IPS-20b (cell line): ENCODE measurements around the gene NKD2.
"Not testable (repeated sequence)": the region's sequence is repeated elsewhere in the genome, so short reads cannot be mapped to it uniquely, and the experiment has no call there.

ENCODE experiments used
- H3K27ac ChIP-seq: one replicate; pipeline ENCODE4 v1.5.1; 2013; ENCODE audit warnings: low read length
- H3K27me3 ChIP-seq: 2 replicates; pipeline ENCODE4 v1.6.1; 2013; ENCODE audit warnings: mild to moderate bottlenecking, low read length, inconsistent platforms; ENCODE audit not compliant: insufficient read depth
- H3K36me3 ChIP-seq: 2 replicates; pipeline ENCODE4 v1.6.1; 2013; ENCODE audit warnings: low read depth, mild to moderate bottlenecking, inconsistent platforms, low read length, moderate library complexity; ENCODE audit not compliant: insufficient read depth
- H3K4me1 ChIP-seq: 2 replicates; pipeline ENCODE4 v1.6.1; 2013; ENCODE audit warnings: mild to moderate bottlenecking, control low read depth, inconsistent platforms, low read length, moderate library complexity; ENCODE audit not compliant: insufficient read depth
- H3K4me3 ChIP-seq: 2 replicates; pipeline ENCODE4 v1.5.1; 2013; ENCODE audit warnings: mild to moderate bottlenecking, low read length, inconsistent platforms
- H3K9ac ChIP-seq: 2 replicates; pipeline ENCODE4 v1.6.1; 2013; ENCODE audit warnings: low read depth, mild to moderate bottlenecking, inconsistent platforms, low read length, moderate library complexity
- H3K9me3 ChIP-seq: 2 replicates; pipeline ENCODE4 v1.6.1; 2013; ENCODE audit warnings: mild to moderate bottlenecking, low read depth, low read length, inconsistent platforms; ENCODE audit not compliant: insufficient read depth

Gene NKD2

DNA sequence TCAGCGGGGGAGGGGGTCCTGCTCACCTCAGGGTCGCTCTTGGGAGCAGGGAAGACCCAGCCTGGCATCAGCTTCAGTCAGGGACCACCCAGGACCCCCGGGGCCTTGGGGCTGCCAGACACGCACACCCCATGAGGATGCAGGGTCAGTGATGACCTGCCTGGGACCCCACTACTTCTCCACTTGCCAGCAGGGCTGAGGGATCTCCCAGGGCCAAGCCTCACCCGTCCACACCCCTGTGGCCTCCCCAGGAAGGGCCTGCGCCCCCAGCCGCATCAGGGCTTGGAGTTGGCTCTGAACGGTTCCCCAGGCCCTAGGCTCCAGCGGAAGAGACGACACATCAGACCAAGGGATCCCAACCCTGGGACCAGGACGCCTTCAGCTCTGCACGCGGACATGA, 69.6 kb downstream of the NKD2 start:
- Histone ChIP-seq H3K9me3 (no peaks in the 10 kb centered on the region), H3K9ac (no peak overlapping the region), H3K36me3 (peaks cover 40% of the 10 kb centered on the region), H3K27ac (no peak overlapping the region), H3K27me3 (no peaks in the 10 kb centered on the region), H3K4me1 (no peaks in the 10 kb centered on the region), H3K4me3 (no peak overlapping the region)

DNA sequence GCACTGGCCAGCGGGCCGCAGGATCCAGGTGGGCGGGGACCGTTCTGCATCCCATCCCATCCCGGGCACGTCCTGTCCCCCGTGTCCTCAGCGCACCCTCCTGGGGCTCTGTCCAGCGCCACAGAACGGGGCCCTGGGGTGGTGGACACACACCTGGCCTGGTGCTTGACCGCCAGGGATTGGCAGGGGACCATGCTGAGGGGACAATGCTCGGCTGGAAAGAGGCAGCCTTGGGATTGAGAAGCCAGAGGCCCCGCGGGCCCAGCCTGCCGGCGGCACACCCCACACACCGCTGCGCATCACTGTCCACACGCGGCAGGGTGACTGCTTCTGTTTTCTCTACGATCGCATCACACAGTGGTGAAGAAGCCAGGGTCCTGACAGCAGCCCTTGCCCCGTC, 70.2 kb downstream of the NKD2 start:
- H3K9me3 ChIP-seq = no peaks in the 10 kb centered on the region
- peaks cover 41% of the 10 kb centered on the region for H3K36me3 ChIP-seq
- H3K27ac ChIP-seq = no peak overlapping the region
- no peaks in the 10 kb centered on the region for H3K4me1 ChIP-seq
- H3K27me3 ChIP-seq = no peaks in the 10 kb centered on the region
- no peak overlapping the region for H3K9ac ChIP-seq
- H3K4me3 ChIP-seq = no peak overlapping the region

GRCh38 chr5:1079486-1079885, 70.9 kb downstream of the NKD2 start:
- Histone ChIP-seq H3K4me1 (no peaks in the 10 kb centered on the region), H3K4me3 (no peak overlapping the region), H3K36me3 (peaks cover 46% of the 10 kb centered on the region), H3K9ac (no peak overlapping the region), H3K27me3 (no peaks in the 10 kb centered on the region), H3K27ac (no peak overlapping the region), H3K9me3 (no peaks in the 10 kb centered on the region)

- Histone ChIP-seq H3K36me3 (peaks cover 43% of the 10 kb centered on the region), H3K4me1 (no peaks in the 10 kb centered on the region), H3K9me3 (no peaks in the 10 kb centered on the region), H3K27me3 (no peaks in the 10 kb centered on the region), H3K9ac (no peak overlapping the region), H3K4me3 (no peak overlapping the region), H3K27ac (no peak overlapping the region)
These were observed 71.4 kb downstream of the NKD2 start for GRCh38 chr5:1079961-1080360.

DNA sequence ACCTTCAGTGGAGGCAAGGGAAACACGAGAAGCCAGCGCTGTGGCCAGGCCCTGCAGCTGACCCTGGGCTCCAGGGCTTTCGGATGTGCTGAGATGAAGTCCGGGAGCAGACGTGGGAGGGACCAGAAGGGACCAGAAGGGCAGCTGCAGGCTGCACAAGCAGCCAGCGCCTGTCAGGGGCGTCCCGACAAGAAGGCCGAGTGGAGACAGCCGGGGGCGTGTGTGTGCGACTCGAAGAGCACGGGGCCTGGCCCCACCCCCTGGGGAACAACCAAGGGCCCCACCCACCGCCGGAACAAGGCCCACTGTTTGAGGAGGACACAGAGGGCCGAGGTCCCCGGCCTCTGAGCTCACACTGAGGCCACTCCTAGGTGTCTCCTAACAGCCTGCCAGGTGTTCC, 71.8 kb downstream of the NKD2 start:
- Histone ChIP-seq H3K27ac (no peak overlapping the region), H3K27me3 (no peaks in the 10 kb centered on the region), H3K36me3 (peaks cover 43% of the 10 kb centered on the region)

GRCh38 chr5:1081519-1081918, 72.9 kb downstream of the NKD2 start:
- no peak overlapping the region for H3K9ac ChIP-seq
- peaks cover 41% of the 10 kb centered on the region for H3K36me3 ChIP-seq
- H3K27ac ChIP-seq = no peak overlapping the region
- H3K9me3 ChIP-seq = no peaks in the 10 kb centered on the region
- H3K27me3 ChIP-seq = no peaks in the 10 kb centered on the region
- no peak overlapping the region for H3K4me3 ChIP-seq
- no peaks in the 10 kb centered on the region for H3K4me1 ChIP-seq

More for the DNA sequence above, 71.8 kb downstream of the NKD2 start:
- H3K4me3 ChIP-seq = no peak overlapping the region
- H3K9me3 ChIP-seq = no peaks in the 10 kb centered on the region
- H3K9ac ChIP-seq = no peak overlapping the region
- H3K4me1 ChIP-seq = no peaks in the 10 kb centered on the region

GRCh38 chr5:1083026-1083425, 74.4 kb downstream of the NKD2 start:
- not testable (repeated sequence) for H3K4me3 ChIP-seq, H3K27me3 ChIP-seq, H3K4me1 ChIP-seq, H3K9ac ChIP-seq, H3K27ac ChIP-seq, H3K9me3 ChIP-seq
- H3K36me3 ChIP-seq = peaks cover 55% of the 10 kb centered on the region

- H3K4me3 ChIP-seq = no peak overlapping the region
- H3K9me3 ChIP-seq = no peaks in the 10 kb centered on the region
- H3K27me3 ChIP-seq = no peaks in the 10 kb centered on the region
- H3K27ac ChIP-seq = no peak overlapping the region
- peaks cover 52% of the 10 kb centered on the region for H3K36me3 ChIP-seq
- H3K9ac ChIP-seq = no peak overlapping the region
- H3K4me1 ChIP-seq = no peaks in the 10 kb centered on the region
These were observed 75.4 kb downstream of the NKD2 start for GRCh38 chr5:1083823-1084605.

DNA sequence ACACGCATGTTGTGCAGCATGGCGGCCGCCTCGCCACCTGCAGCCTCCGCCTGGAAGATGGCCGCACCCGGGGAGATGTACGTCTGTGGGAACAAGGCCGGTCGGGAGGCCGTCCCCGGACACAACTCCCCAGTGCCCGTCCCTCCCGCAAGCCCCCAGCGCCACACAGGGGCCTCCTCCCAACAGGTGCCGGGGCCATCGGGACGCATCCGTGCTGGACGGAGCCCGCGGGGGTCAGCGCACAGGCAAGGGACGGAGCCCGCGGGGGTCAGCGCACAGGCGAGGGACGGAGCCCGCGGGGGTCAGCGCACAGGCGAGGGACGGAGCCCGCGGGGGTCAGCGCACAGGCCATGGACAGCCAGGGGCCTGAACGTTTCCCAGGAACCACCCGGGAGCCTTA, 76.8 kb downstream of the NKD2 start:
- Histone ChIP-seq H3K27me3 (no peaks in the 10 kb centered on the region), H3K9me3 (no peaks in the 10 kb centered on the region), H3K27ac (no peak overlapping the region), H3K9ac (no peak overlapping the region), H3K4me3 (no peak overlapping the region), H3K4me1 (no peaks in the 10 kb centered on the region), H3K36me3 (peaks cover 49% of the 10 kb centered on the region; the same call in 1 of the 2 replicates)

GRCh38 chr5:1086137-1086536, 77.5 kb downstream of the NKD2 start:
- peaks cover 49% of the 10 kb centered on the region; the same call in 1 of the 2 replicates for H3K36me3 ChIP-seq
- no peak overlapping the region for H3K9ac ChIP-seq
- no peak overlapping the region for H3K27ac ChIP-seq

GRCh38 chr5:1086871-1087270, 78.3 kb downstream of the NKD2 start:
- no peak overlapping the region for H3K27ac ChIP-seq
- H3K9me3 ChIP-seq = no peaks in the 10 kb centered on the region
- no peaks in the 10 kb centered on the region for H3K4me1 ChIP-seq
- H3K27me3 ChIP-seq = no peaks in the 10 kb centered on the region
- no peak overlapping the region for H3K4me3 ChIP-seq
- peaks cover 49% of the 10 kb centered on the region; the same call in 1 of the 2 replicates for H3K36me3 ChIP-seq
- no peak overlapping the region for H3K9ac ChIP-seq

More at GRCh38 chr5:1086137-1086536, 77.5 kb downstream of the NKD2 start:
- H3K4me3 ChIP-seq = no peak overlapping the region
- H3K27me3 ChIP-seq = no peaks in the 10 kb centered on the region
- no peaks in the 10 kb centered on the region for H3K9me3 ChIP-seq
- H3K4me1 ChIP-seq = no peaks in the 10 kb centered on the region

DNA sequence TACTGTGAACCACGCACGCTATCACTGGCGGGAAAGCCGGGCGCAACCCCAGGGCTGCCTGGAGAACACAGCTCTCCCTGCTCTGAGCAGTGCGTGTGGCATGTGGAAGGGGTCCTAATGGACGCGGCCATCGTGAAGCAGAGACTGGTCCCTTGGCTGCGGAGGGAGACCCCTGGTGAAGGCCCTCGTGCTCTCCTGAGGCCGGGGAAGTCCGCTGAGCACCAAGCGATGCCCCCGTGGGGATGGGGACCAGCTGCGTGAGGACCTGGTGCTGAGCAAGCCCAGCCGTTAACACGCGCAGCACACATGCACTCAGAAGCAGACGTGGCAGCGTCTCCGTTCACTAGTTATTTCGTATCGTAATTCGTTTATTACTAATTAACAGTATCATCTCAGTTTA, 78.8 kb downstream of the NKD2 start:
- peaks cover 54% of the 10 kb centered on the region; the same call in 1 of the 2 replicates for H3K36me3 ChIP-seq
- H3K4me1 ChIP-seq = no peaks in the 10 kb centered on the region
- no peaks in the 10 kb centered on the region for H3K9me3 ChIP-seq
- no peaks in the 10 kb centered on the region for H3K27me3 ChIP-seq
- no peak overlapping the region for H3K27ac ChIP-seq
- H3K4me3 ChIP-seq = no peak overlapping the region
- no peak overlapping the region for H3K9ac ChIP-seq
